Measurements from ENCODE around the gene CCDC39.
"Not testable (repeated sequence)": the region's sequence is repeated elsewhere in the genome, so short reads cannot be mapped to it uniquely, and the experiment has no call there.

DNA sequence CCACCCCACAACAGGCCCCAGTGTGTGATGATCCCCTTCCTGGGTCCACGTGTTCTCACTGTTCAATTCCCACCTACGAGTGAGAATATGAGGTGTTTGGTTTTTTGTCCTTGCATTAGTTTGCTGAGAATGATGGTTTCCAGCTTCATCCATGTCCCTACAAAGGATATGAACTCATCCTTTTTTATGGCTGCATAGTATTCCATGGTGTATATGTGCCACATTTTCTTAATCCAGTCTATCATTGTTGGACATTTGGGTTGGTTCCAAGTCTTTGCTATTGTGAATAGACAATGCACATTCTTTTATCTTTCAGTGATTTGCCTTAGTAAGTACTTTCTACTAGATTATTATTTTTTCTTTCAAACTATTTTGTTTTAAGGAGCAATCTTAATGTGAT lies 60.7 kb downstream of the CCDC39 start:
- TF ChIP-seq KDM1A (IDR thresholded peaks at IDR 0.05; ENCODE audit: borderline replicate concordance, low read length); CREB1 (IDR thresholded peaks at IDR 0.05); JUND (IDR thresholded peaks at IDR 0.05; ENCODE audit: low read length); BRCA1 (IDR thresholded peaks at IDR 0.05; ENCODE audit: low read depth, low read length); JUN (IDR thresholded peaks at IDR 0.05; ENCODE audit: low read depth, low read length): not testable (repeated sequence)
